ENCODE measurements around the gene GAPDH.

- no peak for TF ChIP-seq CTCF (conservative IDR thresholded peaks at IDR 0.05 in 1 of 2, IDR thresholded peaks at IDR 0.05 in 1 of 2; ENCODE audit: low read depth in 1 of 2, low read length in 2 of 2)
- no peak for TF ChIP-seq EZH2 (IDR thresholded peaks at IDR 0.05; ENCODE audit: low read length, missing control alignments)
Observed at GRCh38 chr12:6533653-6533922, 729 bp upstream of the GAPDH start.

All from fibroblast of lung (primary cell).